Activated naive CD4-positive, alpha-beta T cell (primary cell): ENCODE results near the gene OSGIN1.

Experiments
- DNase-seq, 4 experiments: peaks; one replicate each; lab custom pipeline; 2025; lab: John Stamatoyannopoulos, UW

The OSGIN1 gene

GRCh38 chr16:83958137-83958845 is 5.3 kb downstream of the OSGIN1 start:
- no peak for DNase-seq

GRCh38 chr16:83958846-83959565 is 6.0 kb downstream of the OSGIN1 start:
- DNase-seq: no peak

GRCh38 chr16:83959656-83960434 is 6.8 kb downstream of the OSGIN1 start:
- no peak for DNase-seq

- no peak for DNase-seq
These were observed 7.6 kb downstream of the OSGIN1 start for GRCh38 chr16:83960521-83961249.

- no peak for DNase-seq
These were observed 8.6 kb downstream of the OSGIN1 start for GRCh38 chr16:83961591-83961990.

GRCh38 chr16:83963277-83964119 is 10.5 kb downstream of the OSGIN1 start:
- DNase-seq: no peak

GRCh38 chr16:83964684-83965443 is 11.8 kb downstream of the OSGIN1 start:
- DNase-seq: no peak

- no peak for DNase-seq
These were observed 12.6 kb downstream of the OSGIN1 start for GRCh38 chr16:83965444-83966152.

GRCh38 chr16:83966153-83966696 is 13.2 kb downstream of the OSGIN1 start:
- DNase-seq: no peak

GRCh38 chr16:83967091-83967490 is 14.1 kb downstream of the OSGIN1 start:
- no peak for DNase-seq

- no peak for DNase-seq
These were observed 14.8 kb downstream of the OSGIN1 start, which contains the start of gene NECAB2 for GRCh38 chr16:83967838-83968305. Gene NECAB2, plus strand, starts transcription at chr16:83968244. Its CDS starts 405 bp downstream, at chr16:83968649.

- DNase-seq: no peak
These were observed 15.3 kb downstream of the OSGIN1 start for GRCh38 chr16:83968306-83968851.

GRCh38 chr16:83968891-83969649 is 16.0 kb downstream of the OSGIN1 start:
- DNase-seq: no peak

GRCh38 chr16:83969771-83970429 is 16.9 kb downstream of the OSGIN1 start:
- DNase-seq: no peak

- DNase-seq: no peak
These were observed 17.4 kb downstream of the OSGIN1 start for GRCh38 chr16:83970430-83970815.

GRCh38 chr16:83971165-83972130 is 18.4 kb downstream of the OSGIN1 start:
- no peak for DNase-seq
